Mucosa of stomach (tissue), 1 donor: ENCODE data around the gene CYP27A1.
"Not testable (repeated sequence)": the region's sequence is repeated elsewhere in the genome, so short reads cannot be mapped to it uniquely, and the experiment has no call there.

Experiments used
- H3K27me3 ChIP-seq: one replicate; pipeline ENCODE4 v1.7.0; 2013; ENCODE audit warnings: mild to moderate bottlenecking, low read length; ENCODE audit not compliant: control insufficient read depth, insufficient read depth
- H3K36me3 ChIP-seq: one replicate; pipeline ENCODE4 v1.7.0; 2013; ENCODE audit warnings: low read length; ENCODE audit not compliant: control insufficient read depth, insufficient read depth
- H3K4me1 ChIP-seq: one replicate; pipeline ENCODE4 v1.7.0; 2013; ENCODE audit warnings: mild to moderate bottlenecking, low read length; ENCODE audit not compliant: control insufficient read depth, insufficient read depth
- H3K4me3 ChIP-seq: one replicate; pipeline ENCODE4 v1.7.0; 2013; ENCODE audit warnings: low read length
- H3K9ac ChIP-seq: one replicate; pipeline ENCODE4 v1.7.0; 2013; ENCODE audit warnings: mild to moderate bottlenecking, low read length, moderate library complexity
- H3K9me3 ChIP-seq: one replicate; pipeline ENCODE4 v1.7.0; 2013; ENCODE audit warnings: mild to moderate bottlenecking, low read length, moderate library complexity; ENCODE audit not compliant: control insufficient read depth
- donor health status: Pancreatic carcinoma.

The CYP27A1 gene

GRCh38 chr2:218748741-218749441, 33.1 kb upstream of the CYP27A1 start:
- Histone ChIP-seq H3K27me3 (no peaks in the 10 kb centered on the region), H3K9me3 (no peaks in the 10 kb centered on the region), H3K4me1 (peaks cover 11% of the 10 kb centered on the region), H3K36me3 (peaks cover 41% of the 10 kb centered on the region), H3K4me3 (no peak overlapping the region), H3K9ac (no peak overlapping the region)

DNA sequence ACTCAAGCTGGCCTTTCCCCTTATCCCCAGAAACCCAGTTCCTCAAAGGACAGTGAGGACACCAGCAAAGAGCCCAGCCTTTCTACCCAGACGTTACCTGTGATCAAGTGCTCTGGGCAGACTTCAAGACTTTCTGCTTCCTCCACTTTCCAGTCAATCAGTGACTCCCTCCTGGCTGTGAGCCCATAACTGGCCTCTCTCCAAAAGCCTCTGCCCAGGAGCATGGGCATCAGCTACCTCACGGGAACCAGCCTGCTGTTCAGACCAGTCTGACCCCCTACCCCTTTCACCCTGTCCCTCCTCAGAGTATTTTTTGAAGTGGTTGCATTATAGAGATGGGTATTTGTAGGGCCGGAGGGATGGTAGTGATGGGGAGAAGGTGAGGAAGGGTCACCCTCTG, 27.7 kb upstream of the CYP27A1 start:
- H3K9ac ChIP-seq = no peak overlapping the region
- no peaks in the 10 kb centered on the region for H3K9me3 ChIP-seq
- no peaks in the 10 kb centered on the region for H3K27me3 ChIP-seq
- no peaks in the 10 kb centered on the region for H3K4me1 ChIP-seq
- no peak overlapping the region for H3K4me3 ChIP-seq
- peaks cover 22% of the 10 kb centered on the region for H3K36me3 ChIP-seq

- H3K9me3 ChIP-seq = no peaks in the 10 kb centered on the region
- no peaks in the 10 kb centered on the region for H3K4me1 ChIP-seq
- H3K36me3 ChIP-seq = peaks cover 21% of the 10 kb centered on the region
- no peak overlapping the region for H3K9ac ChIP-seq
- H3K4me3 ChIP-seq = no peak overlapping the region
- H3K27me3 ChIP-seq = no peaks in the 10 kb centered on the region
These were observed 27.2 kb upstream of the CYP27A1 start for GRCh38 chr2:218754781-218755180.

DNA sequence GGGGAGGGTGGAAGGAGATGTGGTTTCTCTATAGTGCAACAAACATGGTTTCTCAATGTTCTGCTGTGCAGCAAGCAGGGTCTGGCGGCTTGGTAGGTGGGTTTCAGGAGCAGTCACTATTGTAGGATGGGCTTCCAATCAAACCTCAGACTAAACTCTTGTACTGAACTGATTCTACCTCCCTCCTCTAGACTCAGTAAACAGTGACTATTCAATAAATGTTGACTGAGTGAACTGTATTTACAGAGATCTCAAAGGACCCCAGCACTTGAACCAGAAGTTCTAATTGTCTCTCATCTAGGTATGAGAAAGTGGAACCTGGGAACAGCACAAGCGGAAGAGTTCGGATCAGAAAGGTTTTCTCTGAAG, 26.8 kb upstream of the CYP27A1 start:
- H3K4me3 ChIP-seq = no peak overlapping the region
- H3K27me3 ChIP-seq = no peaks in the 10 kb centered on the region
- no peak overlapping the region for H3K9ac ChIP-seq
- H3K36me3 ChIP-seq = peaks cover 19% of the 10 kb centered on the region
- H3K9me3 ChIP-seq = no peaks in the 10 kb centered on the region
- H3K4me1 ChIP-seq = no peaks in the 10 kb centered on the region

DNA sequence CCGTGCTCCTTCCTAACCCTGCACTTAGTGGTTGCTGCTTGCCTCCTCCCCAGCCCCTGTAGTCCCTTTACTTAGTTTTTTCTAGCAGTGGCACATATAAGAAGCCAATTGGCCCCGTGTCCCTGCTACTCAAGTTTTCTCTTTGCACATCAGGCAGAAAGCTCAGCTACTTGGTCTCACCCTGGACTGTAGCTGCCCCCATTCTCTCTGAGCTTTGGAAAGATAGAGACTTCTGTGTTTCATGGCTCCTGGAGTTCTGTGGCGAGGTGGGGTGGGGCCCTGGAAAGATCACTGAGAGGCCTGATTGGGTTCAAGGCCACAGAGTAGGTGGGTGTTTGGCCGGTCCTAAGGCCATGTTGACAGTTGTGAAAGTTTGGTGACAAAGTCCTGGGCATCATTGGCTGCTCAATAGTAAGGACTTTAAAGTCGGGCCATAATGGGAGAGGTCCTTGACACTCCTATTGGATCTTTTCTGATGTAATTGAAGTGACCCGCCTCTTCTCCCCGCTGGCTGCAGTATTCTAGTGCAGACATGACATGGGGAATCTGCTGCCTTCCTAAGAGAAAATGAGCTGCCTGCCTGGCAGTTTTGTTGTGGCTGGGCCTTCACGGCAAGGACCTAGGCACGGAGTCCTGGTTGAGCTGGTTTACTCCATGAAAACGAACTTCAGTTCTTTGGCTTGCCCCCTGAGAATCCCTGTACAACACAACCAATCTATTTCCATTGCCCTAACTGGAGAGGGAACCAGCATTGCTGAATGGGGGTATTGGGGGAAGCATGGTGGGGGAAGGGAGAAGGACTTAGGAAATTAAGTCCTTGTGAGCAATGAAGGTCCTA, 26.2 kb upstream of the CYP27A1 start:
- Histone ChIP-seq H3K4me3 (no peak overlapping the region), H3K9ac (no peak overlapping the region), H3K9me3 (no peaks in the 10 kb centered on the region), H3K27me3 (no peaks in the 10 kb centered on the region), H3K36me3 (peaks cover 14% of the 10 kb centered on the region), H3K4me1 (no peaks in the 10 kb centered on the region)

DNA sequence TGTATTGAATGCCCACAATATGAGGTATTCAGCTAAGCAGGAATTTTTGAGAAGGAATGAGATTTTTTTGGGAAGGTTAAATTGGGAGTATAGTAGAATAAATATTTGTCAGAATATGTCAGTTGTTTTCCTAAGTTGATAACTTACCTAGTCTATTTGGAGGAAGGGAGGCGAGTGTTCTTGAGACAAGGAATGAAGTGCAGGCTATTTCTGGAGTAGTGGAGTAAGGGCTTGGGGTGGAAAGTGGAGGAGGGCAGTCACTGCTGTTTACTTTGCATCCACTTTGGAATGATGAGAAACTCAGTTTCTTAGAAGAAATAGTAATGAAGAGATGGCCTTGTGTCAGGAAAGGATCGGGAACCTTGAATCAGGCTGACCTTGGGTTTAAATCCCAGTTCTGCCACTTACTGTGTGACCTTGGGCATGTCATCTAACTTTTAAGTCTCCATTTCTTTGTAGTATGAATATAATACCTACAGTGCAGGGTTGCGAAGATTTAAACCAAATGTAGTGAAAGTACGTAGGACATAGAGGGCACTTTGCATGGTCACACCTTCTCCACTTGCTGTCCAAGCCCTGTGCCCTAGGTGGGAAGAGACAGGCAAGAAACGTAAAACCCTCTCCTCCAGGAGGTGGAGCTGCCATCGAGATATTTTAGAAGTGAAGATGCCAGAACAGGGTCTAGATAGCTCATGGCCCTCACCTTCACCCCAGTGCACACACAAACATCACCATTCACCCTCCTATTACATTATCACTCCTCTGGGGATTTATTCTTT, 25.2 kb upstream of the CYP27A1 start:
- Histone ChIP-seq H3K9ac (no peak overlapping the region), H3K4me3 (no peak overlapping the region), H3K27me3 (no peaks in the 10 kb centered on the region), H3K9me3 (no peaks in the 10 kb centered on the region), H3K4me1 (no peaks in the 10 kb centered on the region), H3K36me3 (peaks cover 9% of the 10 kb centered on the region)

- no peaks in the 10 kb centered on the region for H3K27me3 ChIP-seq
- no peak overlapping the region for H3K4me3 ChIP-seq
- no peaks in the 10 kb centered on the region for H3K9me3 ChIP-seq
- no peaks in the 10 kb centered on the region for H3K36me3 ChIP-seq
- H3K4me1 ChIP-seq = no peaks in the 10 kb centered on the region
- H3K9ac ChIP-seq = no peak overlapping the region
These were observed 20.2 kb upstream of the CYP27A1 start for GRCh38 chr2:218761795-218762194.

GRCh38 chr2:218772759-218773158, 9.2 kb upstream of the CYP27A1 start:
- H3K9ac ChIP-seq, H3K36me3 ChIP-seq, H3K4me1 ChIP-seq, H3K9me3 ChIP-seq, H3K27me3 ChIP-seq, H3K4me3 ChIP-seq: not testable (repeated sequence)

DNA sequence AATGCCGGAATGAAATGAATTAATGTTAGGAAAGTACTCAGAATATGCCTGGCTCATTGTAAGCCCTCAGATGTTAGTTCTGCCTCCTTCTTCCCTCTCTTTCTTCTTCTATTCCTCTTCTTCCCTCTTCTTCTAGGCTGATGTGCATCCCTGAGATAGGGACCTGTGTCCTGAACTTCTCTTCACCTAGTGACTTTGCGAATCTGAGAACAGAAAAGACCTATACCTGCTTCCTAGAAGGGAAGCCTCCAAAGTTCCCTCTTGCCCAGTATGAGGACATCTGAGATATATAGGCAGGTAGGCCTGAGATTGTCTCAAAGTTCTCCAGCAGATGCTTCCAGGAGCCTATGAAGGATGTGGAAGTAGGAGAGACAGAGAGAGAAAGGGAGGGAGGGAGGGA, 8.1 kb upstream of the CYP27A1 start:
- Histone ChIP-seq H3K27me3 (no peaks in the 10 kb centered on the region), H3K36me3 (no peaks in the 10 kb centered on the region), H3K4me3 (no peak overlapping the region), H3K9me3 (no peaks in the 10 kb centered on the region), H3K4me1 (peaks cover 1% of the 10 kb centered on the region), H3K9ac (no peak overlapping the region)

- no peaks in the 10 kb centered on the region for H3K36me3 ChIP-seq
- H3K4me3 ChIP-seq = no peak overlapping the region
- H3K9me3 ChIP-seq = no peaks in the 10 kb centered on the region
- peaks cover 3% of the 10 kb centered on the region for H3K27me3 ChIP-seq
- no peak overlapping the region for H3K9ac ChIP-seq
- H3K4me1 ChIP-seq = peaks cover 19% of the 10 kb centered on the region
These were observed 5.5 kb upstream of the CYP27A1 start for GRCh38 chr2:218776488-218776887.

- Histone ChIP-seq H3K9me3 (no peaks in the 10 kb centered on the region), H3K36me3 (no peaks in the 10 kb centered on the region), H3K4me3 (no peak overlapping the region), H3K9ac (no peak overlapping the region), H3K4me1 (peaks cover 24% of the 10 kb centered on the region), H3K27me3 (peaks cover 12% of the 10 kb centered on the region)
These were observed 4.5 kb upstream of the CYP27A1 start for GRCh38 chr2:218777276-218777990.
